Stimulated activated CD4-positive, alpha-beta T cell treated with anti-CD3 and anti-CD28 coated beads, Interleukin-1b, Interleukin-23, amount 100 ng/mL, for 4 hours (primary cell): Measurements from ENCODE around the gene PTPRR.
"Not testable (repeated sequence)": the region's sequence is repeated elsewhere in the genome, so short reads cannot be mapped to it uniquely, and the experiment has no call there.

Experiments
- DNase-seq, 2 donors: peaks; one replicate each; pipeline ENCODE4 v3.0.0-alpha.2; 2020; ENCODE audit warnings: low read depth in 2 of 2

Gene PTPRR

DNA sequence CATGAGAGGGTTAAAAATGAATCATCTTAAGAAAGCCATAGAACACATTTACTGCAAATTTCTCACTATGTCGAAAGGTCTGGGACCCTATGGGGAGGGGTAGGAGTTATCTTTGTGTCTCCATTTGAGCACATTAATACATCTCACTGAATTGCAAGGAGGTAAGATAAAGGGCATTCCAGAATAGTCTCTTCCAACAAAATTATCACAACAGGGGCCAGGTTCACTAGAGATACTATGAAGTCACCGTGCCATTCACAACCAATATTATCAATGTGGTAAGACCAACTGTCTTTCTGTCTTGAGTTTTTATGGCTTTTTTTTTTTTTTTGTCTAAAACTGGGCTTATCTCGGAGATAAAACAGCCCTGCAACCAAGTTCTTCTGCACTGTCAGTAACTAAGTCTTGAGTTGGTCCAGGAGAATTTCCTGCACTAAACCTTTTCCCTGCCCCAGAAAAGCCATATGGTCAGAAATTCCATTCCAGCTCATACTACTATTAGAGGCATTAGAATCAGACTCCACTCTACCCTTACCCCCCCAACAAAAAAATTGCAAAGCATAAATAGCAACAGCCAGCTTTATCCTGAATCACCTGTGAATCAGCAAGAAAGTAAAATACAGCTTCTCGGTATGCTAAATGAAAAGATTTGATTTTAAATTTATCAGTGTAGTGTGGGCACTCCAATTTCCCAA is 79.7 kb downstream of the PTPRR start:
- no peak for DNase-seq

DNA sequence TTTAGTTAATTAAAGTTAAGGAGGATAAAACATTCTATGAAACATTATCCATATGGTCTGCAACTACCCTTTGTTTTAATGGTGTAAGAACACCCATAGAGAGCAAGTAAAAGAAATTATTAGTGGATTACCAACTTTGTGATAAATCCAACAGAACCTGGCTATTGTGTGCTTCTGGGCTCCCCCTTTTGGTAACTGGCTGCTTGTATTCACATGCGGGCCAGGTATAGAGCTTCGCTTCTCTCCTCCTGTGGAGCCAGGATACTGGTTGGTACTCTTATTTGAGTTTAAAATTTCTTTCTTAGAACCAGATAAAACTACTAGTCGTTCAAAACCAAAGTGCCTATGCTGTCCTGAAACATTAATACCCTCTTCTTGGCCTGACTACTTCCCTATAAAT is 81.0 kb downstream of the PTPRR start:
- no peak for DNase-seq

DNA sequence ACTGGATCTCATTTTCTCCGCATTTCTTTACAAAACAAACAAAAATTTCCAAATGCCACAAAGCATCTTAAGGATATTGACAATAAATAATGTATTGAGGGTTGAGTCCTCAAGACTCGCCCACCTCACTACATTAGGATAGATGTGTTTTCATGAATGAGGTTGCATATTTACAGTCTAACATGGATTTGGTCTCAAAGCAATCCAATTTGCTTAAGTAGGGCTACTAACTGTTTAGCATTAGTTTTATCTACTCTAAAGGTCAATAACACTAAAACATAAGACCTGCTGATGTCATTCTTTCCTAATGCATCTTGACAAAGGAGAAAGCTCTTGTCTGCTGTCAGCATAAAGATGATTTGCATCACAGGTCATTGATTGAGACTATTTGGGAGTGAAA is 82.4 kb downstream of the PTPRR start:
- DNase-seq = no peak

DNA sequence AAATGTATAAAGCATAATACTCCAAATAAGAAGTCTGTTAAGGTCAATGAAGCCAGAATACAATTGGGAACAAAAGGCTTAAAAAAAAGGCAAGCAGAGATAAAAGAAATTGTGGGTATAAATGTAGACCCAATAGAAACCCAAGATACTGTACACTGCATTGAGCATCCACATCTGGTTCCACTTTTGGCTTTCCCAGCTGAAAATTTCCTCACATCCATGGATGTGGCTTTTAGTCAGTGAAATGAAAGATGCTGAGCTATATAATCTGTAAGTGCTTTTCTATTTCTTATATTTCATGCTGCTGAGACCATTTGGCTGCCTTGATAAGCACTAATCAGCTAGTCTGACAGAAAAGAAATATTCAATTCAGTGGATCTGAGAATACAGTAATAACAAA is 83.5 kb downstream of the PTPRR start:
- DNase-seq = no peak

DNA sequence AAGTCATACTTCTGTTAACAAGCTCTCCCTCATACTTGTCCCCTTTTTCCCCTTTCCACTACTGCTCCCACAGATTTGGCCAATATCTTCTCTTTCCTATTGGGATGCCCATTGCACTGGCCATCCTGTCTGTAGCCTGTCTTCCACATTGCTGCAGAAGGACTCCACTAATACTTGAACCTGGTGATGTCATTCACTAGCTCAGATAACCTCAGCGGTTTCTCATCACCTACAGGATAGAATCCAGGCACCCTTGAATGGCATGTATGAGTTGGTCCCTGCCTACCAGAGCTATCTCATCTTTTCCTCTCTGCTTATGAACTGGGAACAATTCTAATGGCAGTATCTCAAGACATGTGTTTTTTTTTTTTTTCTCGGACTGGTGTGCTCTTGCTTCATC is 84.6 kb downstream of the PTPRR start:
- no peak for DNase-seq

DNA sequence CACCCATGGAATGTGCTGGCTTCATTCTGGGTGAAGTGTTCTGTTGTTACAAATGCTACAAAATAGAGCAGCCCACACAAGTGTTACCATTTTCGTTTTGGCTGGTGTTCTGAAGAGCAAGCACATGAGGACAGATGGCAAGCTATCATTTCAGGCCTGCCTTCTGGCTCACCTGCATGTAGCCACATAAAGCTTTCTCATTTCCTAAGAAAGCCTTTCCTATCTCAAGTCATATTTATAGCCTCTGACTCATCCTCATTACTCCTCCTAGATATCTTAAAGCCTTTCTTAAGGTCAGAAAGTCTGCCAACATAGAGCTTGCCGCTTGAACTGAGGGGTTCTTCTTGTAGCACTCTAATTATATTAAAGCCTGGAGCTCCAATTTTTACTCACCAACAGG is 89.0 kb downstream of the PTPRR start:
- DNase-seq = no peak

GRCh38 chr12:70830221-70831061 is 90.1 kb downstream of the PTPRR start:
- DNase-seq = no peak

- DNase-seq = no peak
These were observed 91.5 kb downstream of the PTPRR start for GRCh38 chr12:70829070-70829469.

DNA sequence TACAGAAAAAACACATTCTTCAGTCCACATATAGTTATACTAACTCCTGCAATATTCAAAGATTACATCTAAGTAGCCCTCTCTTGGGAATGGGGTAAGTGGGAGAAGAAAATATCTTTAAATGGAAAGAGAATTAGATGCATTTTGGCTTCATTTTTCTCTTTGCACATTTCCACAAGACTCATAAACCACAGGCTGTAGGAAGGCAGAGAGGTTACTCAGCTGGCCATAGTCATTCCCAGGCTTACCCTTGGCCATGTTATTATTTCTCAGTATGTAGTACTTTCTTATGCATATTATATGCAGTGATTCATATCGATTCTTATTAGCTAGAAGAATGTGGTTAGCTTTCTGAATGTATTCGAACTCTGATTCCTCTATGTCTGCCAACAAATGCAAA is 92.2 kb downstream of the PTPRR start:
- DNase-seq = no peak

DNA sequence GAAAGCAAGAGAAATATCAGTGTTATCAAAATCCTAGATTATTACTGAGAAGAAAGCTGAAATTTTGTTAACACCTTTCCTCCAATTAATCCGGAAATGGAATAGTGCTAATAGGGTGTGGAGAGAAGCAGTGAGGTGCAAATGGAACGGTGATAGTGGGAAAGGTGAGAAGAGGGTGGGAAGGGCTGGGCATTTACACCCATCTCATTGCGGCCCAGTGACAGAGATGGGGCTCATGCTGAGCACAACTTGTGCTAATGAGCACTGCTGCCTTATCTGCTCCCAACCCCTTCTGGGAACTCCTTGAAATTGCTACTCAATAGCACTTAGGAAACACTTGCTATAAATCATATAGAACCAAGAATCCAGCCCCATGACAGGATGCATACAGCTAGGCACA is 94.4 kb downstream of the PTPRR start:
- no peak for DNase-seq

GRCh38 chr12:70824511-70824910 is 96.0 kb downstream of the PTPRR start:
- DNase-seq = no peak

- DNase-seq = no peak
These were observed 97.2 kb downstream of the PTPRR start for GRCh38 chr12:70823182-70823976.

- no peak for DNase-seq
These were observed 98.1 kb downstream of the PTPRR start for GRCh38 chr12:70822412-70822811.

DNA sequence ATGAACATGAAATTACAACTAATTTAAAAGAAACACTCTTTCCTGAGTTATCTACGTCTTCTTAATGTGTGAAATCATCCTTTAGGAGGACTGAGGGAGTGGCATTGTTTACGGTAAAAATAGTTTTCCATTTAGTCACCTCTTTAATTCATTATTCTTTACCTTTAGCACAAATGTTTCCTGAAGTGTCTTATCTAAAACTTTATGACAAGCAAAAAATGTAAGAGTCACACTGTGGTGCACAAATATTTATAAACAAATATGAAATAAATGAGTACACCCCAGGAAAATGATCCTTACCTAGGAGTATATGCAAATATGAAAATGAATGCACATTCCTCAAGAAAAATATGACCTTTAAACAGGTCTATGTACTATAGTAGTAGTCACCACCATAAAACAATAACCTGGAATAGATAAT is 104.6 kb downstream of the PTPRR start:
- DNase-seq = no peak

GRCh38 chr12:70815056-70815455 is 105.5 kb downstream of the PTPRR start:
- DNase-seq = no peak

DNA sequence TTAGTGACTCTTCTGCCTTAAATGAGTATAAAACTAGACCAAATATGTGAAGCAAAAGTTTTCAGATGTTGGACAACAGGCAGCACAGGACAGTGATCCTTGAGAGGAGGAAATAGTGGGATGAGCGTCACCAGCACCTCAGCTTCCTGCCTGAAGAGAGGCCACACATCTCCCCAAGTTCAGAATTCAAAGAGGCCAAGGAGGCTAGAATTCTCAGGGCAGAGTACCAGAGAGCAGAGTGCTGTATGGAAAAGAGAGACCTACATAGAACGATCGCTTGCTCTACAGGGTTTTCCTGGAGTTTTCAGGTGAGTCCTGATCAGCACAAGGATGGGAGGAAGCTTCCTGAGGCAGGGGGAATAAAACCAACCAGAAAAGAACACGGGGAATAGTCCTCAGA is 107.0 kb downstream of the PTPRR start:
- no peak for DNase-seq

DNA sequence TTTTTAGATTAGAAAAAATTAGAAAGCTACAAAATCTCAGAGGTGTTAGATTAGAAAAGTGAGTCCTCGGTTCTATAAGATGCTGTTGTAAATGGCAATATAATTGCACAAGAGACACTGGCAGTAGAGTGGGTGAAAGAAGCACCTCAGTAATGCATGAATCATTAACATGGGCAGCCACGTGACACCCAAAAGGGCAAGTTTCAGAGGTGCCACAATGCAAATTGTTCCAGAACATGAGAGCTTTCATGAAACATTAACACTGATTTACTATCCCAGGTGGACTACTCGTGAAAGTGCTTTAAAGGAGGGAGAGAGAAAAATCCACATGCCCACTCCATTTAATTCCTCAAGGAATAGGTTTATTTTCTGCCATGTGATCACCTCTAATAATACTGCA is 108.4 kb downstream of the PTPRR start:
- DNase-seq = no peak

DNA sequence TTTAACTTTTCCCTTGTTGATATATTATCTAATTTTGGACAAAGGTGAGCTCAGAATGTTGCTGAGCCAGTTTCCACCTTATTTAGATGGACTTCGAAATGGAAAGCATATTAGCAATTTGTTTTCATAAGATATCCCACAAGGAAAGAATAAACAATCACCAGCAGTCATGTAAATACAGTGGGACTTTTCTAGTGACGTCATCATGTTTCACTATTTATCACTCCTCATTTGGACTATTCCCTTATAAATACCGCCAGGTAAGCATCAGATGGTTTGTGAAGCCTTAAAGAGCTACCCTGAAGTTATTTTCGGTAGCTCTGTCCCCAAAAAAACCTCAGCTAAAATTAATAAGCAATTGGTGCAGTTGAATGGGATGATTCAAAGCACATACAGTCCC is 110.7 kb downstream of the PTPRR start:
- no peak for DNase-seq

DNA sequence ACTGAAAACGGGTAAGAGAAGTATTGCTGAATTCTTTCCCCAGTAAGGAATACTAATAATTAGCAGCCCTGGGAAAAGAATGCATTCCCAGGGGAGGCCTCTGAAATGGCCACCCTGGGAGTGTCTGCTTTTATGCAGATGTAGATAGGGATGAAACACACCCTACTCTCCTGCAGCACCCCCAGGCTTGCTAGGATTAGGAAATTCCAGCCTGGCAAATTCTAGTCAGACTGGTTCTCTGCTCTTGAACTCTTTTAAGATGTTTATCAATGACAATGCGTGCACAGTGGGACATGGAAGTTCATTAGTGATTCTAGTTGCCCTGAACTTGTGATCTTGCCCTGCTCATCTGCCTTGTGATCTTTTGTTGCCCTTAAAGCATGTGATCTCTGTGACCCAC is 112.5 kb downstream of the PTPRR start:
- not testable (repeated sequence) for DNase-seq

DNA sequence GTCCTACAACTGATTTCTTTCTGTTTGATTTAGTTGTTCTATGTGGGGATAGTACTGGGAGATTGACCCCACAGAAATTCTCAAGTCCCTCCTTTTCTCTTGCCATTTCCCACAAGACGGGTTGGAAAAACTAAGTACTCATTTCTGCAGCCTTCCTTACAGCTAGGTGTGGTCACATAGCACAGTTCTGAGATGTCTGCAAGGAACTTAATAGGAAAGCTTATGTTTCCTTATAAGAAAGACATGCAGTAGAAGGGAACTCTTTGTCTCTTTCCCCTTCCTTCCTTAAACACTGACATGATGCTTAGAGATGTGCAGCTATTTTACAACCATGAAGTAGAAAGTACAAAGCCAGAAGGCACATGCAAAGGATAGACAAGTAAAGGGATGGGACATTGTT is 113.7 kb downstream of the PTPRR start:
- DNase-seq = no peak

DNA sequence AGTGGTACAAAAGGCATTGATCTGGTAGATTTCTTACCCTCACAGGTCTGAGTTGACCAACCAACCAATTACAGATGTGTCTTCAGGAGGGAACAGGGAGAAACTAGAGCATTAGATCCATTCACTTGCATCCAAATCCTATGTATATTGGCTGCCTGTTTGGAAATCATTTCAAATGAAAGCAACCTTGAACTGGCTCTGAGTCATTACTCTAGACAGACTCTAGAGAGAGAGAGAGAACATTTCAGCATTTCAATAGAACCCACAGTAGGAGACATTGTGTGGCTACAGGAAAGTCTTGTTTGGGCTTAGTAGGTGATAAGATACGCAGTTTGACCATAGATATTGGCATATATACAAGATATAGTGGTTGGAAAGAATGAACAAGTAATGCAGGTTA is 114.5 kb downstream of the PTPRR start:
- no peak for DNase-seq

GRCh38 chr12:70798016-70798783 is 122.3 kb downstream of the PTPRR start:
- no peak for DNase-seq
